H1 (cell line): ENCODE data around the gene OR5K2. TPM values are rescaled to one million over a fixed set of nuclear protein-coding genes. Genes with fewer than 3 reads are reported as not detected.

Experiments
- CTCF ChIA-PET: fragments of 300-600 bp; sonication (Branson Sonifier 250); formaldehyde crosslinking; loops from one replicate; lab custom pipeline; 2021; ENCODE audit not compliant: partially characterized antibody; lab: Charles Lee
- POLR2A ChIA-PET: fragments of 300-600 bp; sonication (Branson Sonifier 250); formaldehyde crosslinking; loops from one replicate; lab custom pipeline; 2021; ENCODE audit warnings: inconsistent platforms; ENCODE audit not compliant: partially characterized antibody; lab: Charles Lee
- DNase-seq, 2 experiments: peaks; one replicate each; pipeline versions ENCODE4 v3.0.0 to v3.0.0-alpha.2; 2010 to 2022; ENCODE audit warnings: low spot score in 2 of 2, low read depth in 1 of 2, mixed read lengths in 1 of 2
- FAIRE-seq: peaks from 2 replicates; lab custom pipeline; 2011; peaks lifted over from hg19 to GRCh38; lab: Jason Lieb, UNC
- H2AFZ ChIP-seq: 2 replicates; pipeline ENCODE4 v1.8.1; 2012; ENCODE audit warnings: low read length, inconsistent platforms
- H2AK5ac ChIP-seq: 2 replicates; pipeline ENCODE4 v1.6.1; 2013; ENCODE audit warnings: low read depth, low read length
- H2BK120ac ChIP-seq: replicated peaks from 2 replicates; pipeline ENCODE3; 2013; ENCODE audit warnings: low read depth, low read length, inconsistent platforms
- H2BK12ac ChIP-seq: 2 replicates; pipeline ENCODE4 v1.6.1; 2013; ENCODE audit warnings: low read depth, low read length
- H2BK15ac ChIP-seq: 2 replicates; pipeline ENCODE4 v1.6.1; 2013; ENCODE audit warnings: low read length
- H2BK20ac ChIP-seq: 2 replicates; pipeline ENCODE4 v1.6.1; 2013; ENCODE audit warnings: low read length
- H2BK5ac ChIP-seq: 2 replicates; pipeline ENCODE4 v1.6.1; 2013; ENCODE audit warnings: low read depth, low read length
- H3K14ac ChIP-seq: 2 replicates; pipeline ENCODE4 v1.6.1; 2013; ENCODE audit warnings: inconsistent platforms; ENCODE audit not compliant: insufficient read length
- H3K18ac ChIP-seq: 2 replicates; pipeline ENCODE4 v1.6.1; 2013; ENCODE audit warnings: low read length; ENCODE audit errors: extremely low read depth
- H3K23ac ChIP-seq: 2 replicates; pipeline ENCODE4 v1.6.1; 2013; ENCODE audit warnings: inconsistent platforms; ENCODE audit not compliant: insufficient read length
- H3K23me2 ChIP-seq: 2 replicates; pipeline ENCODE4 v1.6.1; 2013; ENCODE audit warnings: low read depth, low read length
- H3K27ac ChIP-seq: 2 replicates; pipeline ENCODE4 v1.6.1; 2011; ENCODE audit warnings: low read depth, low read length, inconsistent platforms
- H3K27me3 ChIP-seq, 4 experiments: replicated peaks in 1 of 4; 1 replicate in 1 of 4; 2 replicates in 3 of 4; pipeline versions ENCODE4 v1.6.1 to v1.8.1; 2011 to 2013; ENCODE audit warnings: low read length in 3 of 4, mild to moderate bottlenecking in 3 of 4, inconsistent platforms in 2 of 4, mixed read lengths in 2 of 4, moderate library complexity in 1 of 4; ENCODE audit not compliant: control insufficient read depth in 3 of 4, insufficient read depth in 3 of 4; ENCODE audit errors: extremely low read depth in 1 of 4
- H3K36me3 ChIP-seq, 4 experiments: 2 replicates each; pipeline versions ENCODE4 v1.6.1 to v1.8.1; 2011 to 2013; ENCODE audit warnings: mild to moderate bottlenecking in 4 of 4, low read length in 3 of 4, moderate library complexity in 2 of 4, control low read depth in 1 of 4, inconsistent platforms in 1 of 4; ENCODE audit not compliant: insufficient read depth in 4 of 4, control insufficient read depth in 2 of 4
- H3K4ac ChIP-seq: replicated peaks from 2 replicates; pipeline ENCODE3; 2013; ENCODE audit warnings: low read length, low read depth, mixed read lengths, inconsistent platforms; ENCODE audit not compliant: insufficient read length
- H3K4me1 ChIP-seq, 4 experiments: replicated peaks in 1 of 4; 1 replicate in 1 of 4; 2 replicates in 3 of 4; pipeline versions ENCODE4 v1.6.1 to v1.8.1; 2011 to 2013; ENCODE audit warnings: low read length in 3 of 4, inconsistent platforms in 2 of 4, mixed read lengths in 1 of 4; ENCODE audit not compliant: insufficient read depth in 4 of 4, control insufficient read depth in 3 of 4
- H3K4me2 ChIP-seq, 2 experiments: 2 replicates each; pipeline versions ENCODE4 v1.6.1 to v1.8.1; 2011 to 2013; ENCODE audit warnings: low read depth in 2 of 2, low read length in 2 of 2, control low read depth in 1 of 2, inconsistent platforms in 1 of 2, mild to moderate bottlenecking in 1 of 2; ENCODE audit not compliant: insufficient read depth in 1 of 2
- H3K4me3 ChIP-seq, 4 experiments: fragments of 200-600, 300-600 bp in 1 of 4; sonication (generic), shearing (Covaris generic), sonication (Bioruptor Twin) in 1 of 4; 2 replicates each; pipeline versions ENCODE4 v1.5.1 to v1.8.1; 2011 to 2016; ENCODE audit warnings: low read length in 4 of 4, low read depth in 3 of 4, control low read depth in 2 of 4, inconsistent platforms in 2 of 4, mild to moderate bottlenecking in 2 of 4, mixed read lengths in 1 of 4, moderate library complexity in 1 of 4; ENCODE audit not compliant: insufficient read depth in 2 of 4; ENCODE audit errors: extremely low read depth in 1 of 4
- H3K56ac ChIP-seq: replicated peaks from 2 replicates; pipeline ENCODE3; 2013; ENCODE audit warnings: low read depth, mild to moderate bottlenecking, mixed read lengths, low read length, inconsistent platforms; ENCODE audit not compliant: insufficient read length
- H3K79me1 ChIP-seq: 2 replicates; pipeline ENCODE4 v1.6.1; 2013; ENCODE audit warnings: low read depth, low read length, control low read depth
- H3K79me2 ChIP-seq, 2 experiments: 2 replicates each; pipeline versions ENCODE4 v1.6.1 to v1.8.1; 2012 to 2013; ENCODE audit warnings: low read length in 2 of 2, mild to moderate bottlenecking in 2 of 2, inconsistent platforms in 1 of 2; ENCODE audit not compliant: insufficient read depth in 2 of 2, control insufficient read depth in 1 of 2
- H3K9ac ChIP-seq, 4 experiments: replicated peaks in 1 of 4; 1 replicate in 1 of 4; 2 replicates in 3 of 4; pipeline versions ENCODE4 v1.6.1 to v1.8.1; 2011 to 2013; ENCODE audit warnings: low read depth in 3 of 4, low read length in 3 of 4, control low read depth in 2 of 4, mild to moderate bottlenecking in 2 of 4, moderate library complexity in 2 of 4, inconsistent platforms in 1 of 4; ENCODE audit errors: extremely low read depth in 1 of 4
- H3K9me3 ChIP-seq, 2 experiments: 2 replicates each; pipeline versions ENCODE4 v1.6.1 to v1.8.1; 2012 to 2013; ENCODE audit warnings: mild to moderate bottlenecking in 2 of 2, moderate library complexity in 2 of 2, control low read depth in 1 of 2, inconsistent platforms in 1 of 2, low read depth in 1 of 2, low read length in 1 of 2, mixed read lengths in 1 of 2; ENCODE audit not compliant: insufficient read depth in 2 of 2
- H4K20me1 ChIP-seq, 2 experiments: replicated peaks in 1 of 2; 2 replicates each; pipeline versions ENCODE3 to v1.8.1; 2011 to 2013; ENCODE audit warnings: inconsistent platforms in 2 of 2, low read length in 2 of 2, mild to moderate bottlenecking in 1 of 2; ENCODE audit not compliant: insufficient read depth in 2 of 2, control insufficient read depth in 1 of 2
- H4K5ac ChIP-seq: 2 replicates; pipeline ENCODE4 v1.6.1; 2013; ENCODE audit warnings: low read length, low read depth, mixed read lengths, inconsistent platforms; ENCODE audit not compliant: insufficient read length
- H4K8ac ChIP-seq: 2 replicates; pipeline ENCODE4 v1.8.0; 2013; ENCODE audit warnings: mild to moderate bottlenecking, moderate library complexity, low read length, inconsistent platforms; ENCODE audit not compliant: insufficient read depth; ENCODE audit errors: extremely low read depth
- H4K91ac ChIP-seq: replicated peaks from 2 replicates; pipeline ENCODE3; 2013; ENCODE audit warnings: low read length, mixed read lengths, inconsistent platforms; ENCODE audit not compliant: insufficient read length
- FOSL1 ChIP-seq: IDR thresholded peaks from 2 replicates; pipeline ENCODE4 v1.6.1; 2011; ENCODE audit warnings: mild to moderate bottlenecking, low read depth, low read length, moderate library complexity; ENCODE audit not compliant: insufficient read depth
- HDAC2 ChIP-seq, 2 experiments: fragments of 300-600 bp in 1 of 2; sonication (generic) in 1 of 2; IDR thresholded peaks; 2 replicates each; pipeline ENCODE4 v1.6.1; 2011 to 2012; ENCODE audit warnings: low read depth in 2 of 2, low read length in 2 of 2, mild to moderate bottlenecking in 2 of 2, moderate library complexity in 2 of 2, borderline replicate concordance in 1 of 2, inconsistent platforms in 1 of 2
- POLR2A ChIP-seq, 2 experiments: IDR thresholded peaks; 1 replicate in 1 of 2; 2 replicates in 1 of 2; pipeline ENCODE4 v1.6.1; 2011; ENCODE audit warnings: low read depth in 2 of 2, low read length in 2 of 2, mild to moderate bottlenecking in 2 of 2; ENCODE audit errors: control extremely low read depth in 1 of 2
- RAD21 ChIP-seq, 2 experiments: IDR thresholded peaks in 1 of 2; conservative IDR thresholded peaks in 1 of 2; 2 replicates each; pipeline ENCODE4 v1.6.1; 2011; ENCODE audit warnings: low read depth in 2 of 2, low read length in 2 of 2, improper control_type of control experiment in 1 of 2, inconsistent platforms in 1 of 2, mild to moderate bottlenecking in 1 of 2, moderate library complexity in 1 of 2
- SIN3A ChIP-seq, 2 experiments: IDR thresholded peaks in 1 of 2; conservative IDR thresholded peaks in 1 of 2; 2 replicates each; pipeline ENCODE4 v1.6.1; 2011 to 2012; ENCODE audit warnings: low read length in 2 of 2, improper control_type of control experiment in 1 of 2, low read depth in 1 of 2, mild to moderate bottlenecking in 1 of 2
- SIRT6 ChIP-seq: IDR thresholded peaks from one replicate; pipeline ENCODE4 v1.7.1; 2012; ENCODE audit warnings: low read length, inconsistent platforms
- WGBS, 2 experiments: shearing (Covaris generic) in 1 of 2; methylation state at CpG; one replicate each; pipeline versions ENCODE4 v1.1.6 to v1.1.7; 2013 to 2015; ENCODE audit warnings: low lambda C conversion rate in 2 of 2, mixed read lengths in 2 of 2, inconsistent platforms in 1 of 2, low coverage in 1 of 2, missing lambda C conversion rate in 1 of 2; ENCODE audit not compliant: insufficient replicate concordance in 2 of 2, insufficient coverage in 1 of 2, insufficient read length in 1 of 2; ENCODE audit errors: extremely low coverage in 1 of 2, missing lambda C conversion rate in 1 of 2; 5-methylcytosine and 5-hydroxymethylcytosine counted together
- polyA plus RNA-seq, 7 experiments: library from polyadenylated mRNA; depleted of rRNA in 3 of 7; stranded (reverse) in 5 of 7; unstranded in 2 of 7; fragments of >200 nt in 5 of 7; fragments of 200-250 nt in 2 of 7; gene quantifications; 1 replicate in 5 of 7; 2 replicates in 1 of 7; 4 replicates in 1 of 7; pipeline versions ENCODE4 v1.2.1 to v1.2.3, GENCODE V29; 2011 to 2013; ENCODE audit warnings: missing spikeins in 2 of 7, mixed read lengths in 2 of 7
- total RNA-seq: library from RNA; stranded (reverse); fragmentation: NEBNext Ultra II Directional; extraction: Animal tissue kit (Norgen Biotek cat#: 25700); gene quantifications from 2 replicates; pipeline ENCODE4 v1.2.1, GENCODE V29; 2021
- TF ChIP-seq, protein P1 (sequence below): IDR thresholded peaks from 2 replicates; pipeline ENCODE4 v1.6.1; 2012; ENCODE audit warnings: inconsistent platforms

The OR5K2 gene
- total and polyA plus RNA-seq, 2 of the 8 experiments (the other 6 are each of a cell fraction or from before 2014, with no cell fraction given): not detected

DNA sequence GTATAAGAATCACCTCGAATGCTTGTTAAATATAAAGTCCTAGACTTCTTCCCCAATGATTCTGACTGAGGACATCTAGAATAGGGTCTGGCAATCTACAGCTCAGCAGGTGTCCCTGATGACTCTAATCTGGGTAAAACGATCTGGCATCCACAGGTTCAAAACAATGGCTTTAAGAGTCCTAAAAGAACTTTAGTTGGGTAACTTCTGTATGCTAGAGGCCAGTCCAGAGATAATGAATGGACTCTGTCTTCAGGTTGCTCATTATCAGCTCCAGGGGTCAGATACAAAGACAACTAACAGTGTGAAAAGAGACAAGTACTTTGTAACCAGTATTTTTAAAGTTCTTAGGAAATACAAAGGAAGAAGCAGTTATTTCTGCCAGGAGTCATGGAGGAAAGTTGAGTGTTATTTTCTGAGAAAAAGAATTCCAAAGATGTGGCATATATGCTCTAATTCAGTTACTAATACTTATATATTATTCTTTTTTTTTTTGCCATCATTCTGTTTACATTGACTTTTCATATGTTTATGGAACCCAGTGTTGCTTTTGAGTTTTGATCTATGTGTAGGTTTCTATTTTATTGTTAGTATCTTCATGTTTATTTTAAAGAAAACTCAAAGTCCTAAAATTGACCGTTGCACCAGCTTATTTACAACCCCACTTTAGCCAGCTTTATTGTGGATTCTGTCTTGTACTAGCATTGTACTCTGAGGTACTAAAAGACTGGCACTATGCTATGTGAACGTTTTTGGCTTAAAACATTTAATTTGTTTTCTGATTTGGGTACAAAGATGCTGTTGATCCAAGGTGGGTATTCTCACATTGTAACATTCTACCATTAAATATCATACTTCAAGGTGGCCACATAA lies 31.2 kb downstream of the OR5K2 start:
- no peak overlapping the region for H2BK120ac ChIP-seq
- CTCF ChIA-PET: interaction anchor here (0.7 kb wide), 1 partner anchor 64 kb away, joined by 5 read pairs; the partner anchor contains the start of gene CPOX
- H3K4ac ChIP-seq: no peak overlapping the region
- no peaks in the 10 kb centered on the region for H3K36me3 ChIP-seq
- no peak overlapping the region for H4K91ac ChIP-seq
- no peak overlapping the region for H2BK5ac ChIP-seq
- no peak overlapping the region for H3K14ac ChIP-seq
- no peak overlapping the region for H3K4me3 ChIP-seq
- WGBS, 2 experiments: 73% methylated on average over 4 of the region's 4 CpGs; no CpG with 5 or more reads in 1 of the 2 experiments
- H4K8ac ChIP-seq: no peak overlapping the region
- no peaks in the 10 kb centered on the region for H3K27me3 ChIP-seq
- FAIRE-seq (no peak), DNase-seq (no peak)
- H2AK5ac ChIP-seq: no peak overlapping the region
- H2AFZ ChIP-seq: peak overlapping the region; percentile 61; the same call in 1 of the 2 replicates
- H3K18ac ChIP-seq: no peak overlapping the region
- no peaks in the 10 kb centered on the region for H3K9me3 ChIP-seq
- no peak overlapping the region for H2BK12ac ChIP-seq
- H3K79me2 ChIP-seq: no peaks in the 10 kb centered on the region
- no peak overlapping the region for H2BK15ac ChIP-seq
- no peak overlapping the region for H3K9ac ChIP-seq
- H3K4me1 ChIP-seq: no peaks in the 10 kb centered on the region
- H3K23me2 ChIP-seq: no peaks in the 10 kb centered on the region
- H4K5ac ChIP-seq: no peak overlapping the region
- no peak overlapping the region for H3K4me2 ChIP-seq
- no peak overlapping the region for H3K56ac ChIP-seq
- POLR2A ChIA-PET: no interaction called here
- H3K23ac ChIP-seq: no peak overlapping the region
- no peaks in the 10 kb centered on the region for H4K20me1 ChIP-seq
- no peak overlapping the region for H3K27ac ChIP-seq
- no peak overlapping the region for H2BK20ac ChIP-seq
- H3K79me1 ChIP-seq: no peaks in the 10 kb centered on the region
- no peak for TF ChIP-seq FOSL1
- TF ChIP-seq, protein P1, sequence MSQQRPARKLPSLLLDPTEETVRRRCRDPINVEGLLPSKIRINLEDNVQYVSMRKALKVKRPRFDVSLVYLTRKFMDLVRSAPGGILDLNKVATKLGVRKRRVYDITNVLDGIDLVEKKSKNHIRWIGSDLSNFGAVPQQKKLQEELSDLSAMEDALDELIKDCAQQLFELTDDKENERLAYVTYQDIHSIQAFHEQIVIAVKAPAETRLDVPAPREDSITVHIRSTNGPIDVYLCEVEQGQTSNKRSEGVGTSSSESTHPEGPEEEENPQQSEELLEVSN: no peak
- TF ChIP-seq SIRT6: no peak
- no peak for TF ChIP-seq SIN3A (conservative IDR thresholded peaks at IDR 0.05 in 1 of 2, IDR thresholded peaks at IDR 0.05 in 1 of 2; ENCODE audit: low read depth in 1 of 2, low read length in 2 of 2)
- no peak for TF ChIP-seq HDAC2 (IDR thresholded peaks at IDR 0.05; ENCODE audit: borderline replicate concordance in 1 of 2, low read depth in 2 of 2, low read length in 2 of 2)
- TF ChIP-seq POLR2A (IDR thresholded peaks at IDR 0.05; ENCODE audit: control extremely low read depth in 1 of 2, low read depth in 2 of 2, low read length in 2 of 2): no peak
- no peak for TF ChIP-seq RAD21 (IDR thresholded peaks at IDR 0.05 in 1 of 2, conservative IDR thresholded peaks at IDR 0.05 in 1 of 2; ENCODE audit: low read depth in 2 of 2, low read length in 2 of 2)
